SK-N-SH (cell line): ENCODE data around the gene B3GALNT2.

Source experiments
- EZH2phosphoT487 ChIP-seq: fragments of 200-600 bp; sonication (generic); IDR thresholded peaks from 2 replicates; pipeline ENCODE4 v1.6.1; 2017; ENCODE audit warnings: low read depth, mixed run types, mild to moderate bottlenecking, antibody characterized with exemption, moderate library complexity, borderline replicate concordance
- FOSL2 ChIP-seq: IDR thresholded peaks from 2 replicates; pipeline ENCODE4 v1.4.0; 2012; ENCODE audit warnings: low read depth, mild to moderate bottlenecking, moderate library complexity, borderline replicate concordance
- FOXJ3 ChIP-seq: sonication (generic); formaldehyde crosslinking; IDR thresholded peaks from 2 replicates; pipeline ENCODE4 v1.5.1; 2020; ENCODE audit warnings: mild to moderate bottlenecking, missing genetic modification reagents
- MEF2A ChIP-seq: IDR thresholded peaks from 2 replicates; pipeline ENCODE4 v1.4.0; 2012; ENCODE audit warnings: low read depth, borderline replicate concordance
- TF ChIP-seq, protein P1 (sequence below): IDR thresholded peaks from 2 replicates; pipeline ENCODE4 v1.4.0; 2012; ENCODE audit warnings: low read depth, borderline replicate concordance
- TF ChIP-seq, protein P2 (sequence below): fragments of 200-600 bp; sonication (generic); IDR thresholded peaks from 2 replicates; pipeline ENCODE4 v1.6.1; 2017; ENCODE audit warnings: antibody characterized with exemption, mild to moderate bottlenecking, moderate library complexity
- TF ChIP-seq, protein P3 (sequence below): IDR thresholded peaks from 2 replicates; pipeline ENCODE4 v1.6.1; 2012; ENCODE audit warnings: mild to moderate bottlenecking, low read depth, low read length, moderate library complexity

DNA sequence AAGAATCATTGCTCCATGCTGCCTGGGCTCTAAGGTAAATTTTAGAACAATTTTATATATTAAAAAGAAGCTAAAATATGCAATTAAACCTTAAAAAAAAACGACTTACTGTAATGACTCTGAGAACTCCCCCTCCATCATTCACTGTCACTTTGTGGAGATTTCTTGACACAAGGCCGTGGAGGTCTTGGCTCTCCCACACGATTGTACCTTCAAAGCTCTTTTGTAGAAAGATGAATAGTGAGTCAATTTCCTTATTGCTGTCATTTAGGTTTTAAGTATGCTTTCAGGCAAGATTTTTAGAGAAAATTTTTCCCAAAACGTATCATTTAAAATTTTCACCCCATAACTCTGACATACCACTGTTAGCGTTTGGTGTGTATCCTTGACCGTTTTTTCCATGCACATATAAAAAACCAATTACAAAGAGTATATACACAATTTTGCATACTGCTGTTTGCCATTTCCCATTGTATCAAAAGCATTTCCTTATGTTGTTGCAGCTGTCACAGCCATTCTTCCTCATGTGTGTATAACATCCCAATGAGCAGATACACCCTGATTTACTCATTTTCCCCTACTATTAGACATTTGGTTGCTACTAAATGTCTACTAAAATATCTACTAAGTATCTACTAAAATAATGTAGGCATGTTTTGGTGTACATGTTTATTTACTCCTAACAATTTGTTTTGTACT lies 33.4 kb downstream of the B3GALNT2 start:
- TF ChIP-seq FOXJ3 (no peak), FOSL2 (no peak), EZH2phosphoT487 (no peak), MEF2A (no peak)
- TF ChIP-seq, protein P1, sequence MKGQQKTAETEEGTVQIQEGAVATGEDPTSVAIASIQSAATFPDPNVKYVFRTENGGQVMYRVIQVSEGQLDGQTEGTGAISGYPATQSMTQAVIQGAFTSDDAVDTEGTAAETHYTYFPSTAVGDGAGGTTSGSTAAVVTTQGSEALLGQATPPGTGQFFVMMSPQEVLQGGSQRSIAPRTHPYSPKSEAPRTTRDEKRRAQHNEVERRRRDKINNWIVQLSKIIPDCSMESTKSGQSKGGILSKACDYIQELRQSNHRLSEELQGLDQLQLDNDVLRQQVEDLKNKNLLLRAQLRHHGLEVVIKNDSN, result no peak
- TF ChIP-seq, protein P2, sequence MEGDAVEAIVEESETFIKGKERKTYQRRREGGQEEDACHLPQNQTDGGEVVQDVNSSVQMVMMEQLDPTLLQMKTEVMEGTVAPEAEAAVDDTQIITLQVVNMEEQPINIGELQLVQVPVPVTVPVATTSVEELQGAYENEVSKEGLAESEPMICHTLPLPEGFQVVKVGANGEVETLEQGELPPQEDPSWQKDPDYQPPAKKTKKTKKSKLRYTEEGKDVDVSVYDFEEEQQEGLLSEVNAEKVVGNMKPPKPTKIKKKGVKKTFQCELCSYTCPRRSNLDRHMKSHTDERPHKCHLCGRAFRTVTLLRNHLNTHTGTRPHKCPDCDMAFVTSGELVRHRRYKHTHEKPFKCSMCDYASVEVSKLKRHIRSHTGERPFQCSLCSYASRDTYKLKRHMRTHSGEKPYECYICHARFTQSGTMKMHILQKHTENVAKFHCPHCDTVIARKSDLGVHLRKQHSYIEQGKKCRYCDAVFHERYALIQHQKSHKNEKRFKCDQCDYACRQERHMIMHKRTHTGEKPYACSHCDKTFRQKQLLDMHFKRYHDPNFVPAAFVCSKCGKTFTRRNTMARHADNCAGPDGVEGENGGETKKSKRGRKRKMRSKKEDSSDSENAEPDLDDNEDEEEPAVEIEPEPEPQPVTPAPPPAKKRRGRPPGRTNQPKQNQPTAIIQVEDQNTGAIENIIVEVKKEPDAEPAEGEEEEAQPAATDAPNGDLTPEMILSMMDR, result no peak
- TF ChIP-seq, protein P3, sequence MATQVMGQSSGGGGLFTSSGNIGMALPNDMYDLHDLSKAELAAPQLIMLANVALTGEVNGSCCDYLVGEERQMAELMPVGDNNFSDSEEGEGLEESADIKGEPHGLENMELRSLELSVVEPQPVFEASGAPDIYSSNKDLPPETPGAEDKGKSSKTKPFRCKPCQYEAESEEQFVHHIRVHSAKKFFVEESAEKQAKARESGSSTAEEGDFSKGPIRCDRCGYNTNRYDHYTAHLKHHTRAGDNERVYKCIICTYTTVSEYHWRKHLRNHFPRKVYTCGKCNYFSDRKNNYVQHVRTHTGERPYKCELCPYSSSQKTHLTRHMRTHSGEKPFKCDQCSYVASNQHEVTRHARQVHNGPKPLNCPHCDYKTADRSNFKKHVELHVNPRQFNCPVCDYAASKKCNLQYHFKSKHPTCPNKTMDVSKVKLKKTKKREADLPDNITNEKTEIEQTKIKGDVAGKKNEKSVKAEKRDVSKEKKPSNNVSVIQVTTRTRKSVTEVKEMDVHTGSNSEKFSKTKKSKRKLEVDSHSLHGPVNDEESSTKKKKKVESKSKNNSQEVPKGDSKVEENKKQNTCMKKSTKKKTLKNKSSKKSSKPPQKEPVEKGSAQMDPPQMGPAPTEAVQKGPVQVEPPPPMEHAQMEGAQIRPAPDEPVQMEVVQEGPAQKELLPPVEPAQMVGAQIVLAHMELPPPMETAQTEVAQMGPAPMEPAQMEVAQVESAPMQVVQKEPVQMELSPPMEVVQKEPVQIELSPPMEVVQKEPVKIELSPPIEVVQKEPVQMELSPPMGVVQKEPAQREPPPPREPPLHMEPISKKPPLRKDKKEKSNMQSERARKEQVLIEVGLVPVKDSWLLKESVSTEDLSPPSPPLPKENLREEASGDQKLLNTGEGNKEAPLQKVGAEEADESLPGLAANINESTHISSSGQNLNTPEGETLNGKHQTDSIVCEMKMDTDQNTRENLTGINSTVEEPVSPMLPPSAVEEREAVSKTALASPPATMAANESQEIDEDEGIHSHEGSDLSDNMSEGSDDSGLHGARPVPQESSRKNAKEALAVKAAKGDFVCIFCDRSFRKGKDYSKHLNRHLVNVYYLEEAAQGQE, result no peak
